Measurements from ENCODE around the gene ZFP62.

The ZFP62 gene

GRCh38 chr5:180866985-180867384, 5.9 kb upstream of the ZFP62 start:
- DNase-seq = no peak

- DNase-seq = no peak
Measured at GRCh38 chr5:180865981-180866695, 5.1 kb upstream of the ZFP62 start.

- DNase-seq = no peak
Measured at GRCh38 chr5:180862645-180863044, 1.6 kb upstream of the ZFP62 start.

GRCh38 chr5:180860273-180860886, 696 bp downstream of the ZFP62 start:
- peak; percentile 50 for DNase-seq

- no peak for DNase-seq
Measured at GRCh38 chr5:180858586-180858985, 2.5 kb downstream of the ZFP62 start.

GRCh38 chr5:180853848-180854176, 7.3 kb downstream of the ZFP62 start:
- DNase-seq = no peak

- no peak for DNase-seq
Measured at GRCh38 chr5:180853121-180853847, 7.8 kb downstream of the ZFP62 start.

- no peak for DNase-seq
Measured at GRCh38 chr5:180852495-180852894, 8.6 kb downstream of the ZFP62 start.

- no peak for DNase-seq
Measured at GRCh38 chr5:180850434-180851078, 10.5 kb downstream of the ZFP62 start.

GRCh38 chr5:180849827-180850226, 11.2 kb downstream of the ZFP62 start:
- no peak for DNase-seq

- DNase-seq = no peak
Measured at GRCh38 chr5:180848878-180849277, 12.2 kb downstream of the ZFP62 start.

GRCh38 chr5:180848265-180848664, 12.8 kb downstream of the ZFP62 start:
- DNase-seq = no peak

- no peak for DNase-seq
Measured at GRCh38 chr5:180847026-180847425, 14.1 kb downstream of the ZFP62 start.

GRCh38 chr5:180844858-180845257, 16.2 kb downstream of the ZFP62 start:
- DNase-seq = no peak

- DNase-seq = no peak
Measured at GRCh38 chr5:180844432-180844831, 16.6 kb downstream of the ZFP62 start.

GRCh38 chr5:180839935-180840334, 21.1 kb downstream of the ZFP62 start:
- no peak for DNase-seq

GRCh38 chr5:180839227-180839626, 21.8 kb downstream of the ZFP62 start:
- DNase-seq = no peak

GRCh38 chr5:180837478-180837877, 23.6 kb downstream of the ZFP62 start:
- no peak for DNase-seq

- no peak for DNase-seq
Measured at GRCh38 chr5:180832638-180833068, 28.4 kb downstream of the ZFP62 start.

GRCh38 chr5:180831139-180832093, 29.7 kb downstream of the ZFP62 start:
- DNase-seq = peak; percentile 79

- DNase-seq = peak; percentile 72
Measured at GRCh38 chr5:180830253-180831138, 30.6 kb downstream of the ZFP62 start.

Measured in activated CD8-positive, alpha-beta memory T cell treated with anti-CD3 and anti-CD28 coated beads, Interleukin-2, amount 50 U/mL, for 4 hours (primary cell).